Colon (tissue), 2 donors: ENCODE results near the gene NCKIPSD.

Source experiments
- FAIRE-seq: peaks from 2 replicates; lab custom pipeline; 2012; peaks lifted over from hg19 to GRCh38; lab: Jason Lieb, UNC
- donor health status: control.
- donor health status: control.

Gene NCKIPSD

GRCh38 chr3:48696601-48697000, 10.9 kb upstream of the NCKIPSD start:
- no peak for FAIRE-seq

- no peak for FAIRE-seq
Measured at GRCh38 chr3:48696156-48696555, 10.4 kb upstream of the NCKIPSD start.

GRCh38 chr3:48695393-48695753, 9.7 kb upstream of the NCKIPSD start:
- FAIRE-seq = no peak

GRCh38 chr3:48694610-48695392, 9.1 kb upstream of the NCKIPSD start:
- no peak for FAIRE-seq

- no peak for FAIRE-seq
Measured at GRCh38 chr3:48693826-48694225, 8.1 kb upstream of the NCKIPSD start.

- no peak for FAIRE-seq
Measured at GRCh38 chr3:48692551-48692950, 6.8 kb upstream of the NCKIPSD start.

- FAIRE-seq = no peak
Measured at GRCh38 chr3:48690846-48691458, 5.2 kb upstream of the NCKIPSD start.

- no peak for FAIRE-seq
Measured at GRCh38 chr3:48689384-48689783, 3.7 kb upstream of the NCKIPSD start.

- FAIRE-seq = no peak
Measured at GRCh38 chr3:48688737-48689075, 3.0 kb upstream of the NCKIPSD start.

GRCh38 chr3:48688032-48688736, 2.5 kb upstream of the NCKIPSD start:
- no peak for FAIRE-seq

- no peak for FAIRE-seq
Measured at GRCh38 chr3:48687220-48687678, 1.5 kb upstream of the NCKIPSD start.

- FAIRE-seq = no peak
Measured at GRCh38 chr3:48686538-48687219, 964 bp upstream of the NCKIPSD start.

- no peak for FAIRE-seq
Measured at GRCh38 chr3:48685293-48685602, 467 bp downstream of the NCKIPSD start.

- FAIRE-seq = no peak
Measured at GRCh38 chr3:48684480-48685143, 1.1 kb downstream of the NCKIPSD start.

GRCh38 chr3:48684054-48684349, 1.7 kb downstream of the NCKIPSD start:
- FAIRE-seq = no peak

- FAIRE-seq = no peak
Measured at GRCh38 chr3:48682786-48683185, 2.9 kb downstream of the NCKIPSD start.

- FAIRE-seq = no peak
Measured at GRCh38 chr3:48681974-48682610, 3.6 kb downstream of the NCKIPSD start.

GRCh38 chr3:48681541-48681880, 4.2 kb downstream of the NCKIPSD start:
- no peak for FAIRE-seq

- no peak for FAIRE-seq
Measured at GRCh38 chr3:48680811-48681540, 4.7 kb downstream of the NCKIPSD start.

- FAIRE-seq = no peak
Measured at GRCh38 chr3:48679411-48680391, 6.0 kb downstream of the NCKIPSD start.
